Breast epithelium (tissue), 4 donors: ENCODE measurements around the gene ATAD3B. TPM values are rescaled to one million over a fixed set of nuclear protein-coding genes. Genes with fewer than 3 reads are reported as not detected.
"Not testable (repeated sequence)": the region's sequence is repeated elsewhere in the genome, so short reads cannot be mapped to it uniquely, and the experiment has no call there.

Source experiments
- DNase-seq, 2 donors: peaks; one replicate each; pipeline ENCODE4 v3.0.0-alpha.2; 2019; ENCODE audit warnings: low spot score in 2 of 2
- H3K27ac ChIP-seq, 2 donors: fragments of 200-600 bp; sonication (generic) in 1 of 2; one replicate each; pipeline ENCODE4 v1.5.1; 2016 to 2019; ENCODE audit warnings: mild to moderate bottlenecking in 1 of 2
- H3K27me3 ChIP-seq, 2 donors: fragments of 200-600 bp; sonication (generic) in 1 of 2; one replicate each; pipeline versions ENCODE4 v1.5.1 to v1.6.0; 2017 to 2019; ENCODE audit warnings: control low read depth in 1 of 2, mild to moderate bottlenecking in 1 of 2
- H3K36me3 ChIP-seq: fragments of 200-600 bp; one replicate; pipeline ENCODE4 v1.5.1; 2019
- H3K4me1 ChIP-seq, 2 donors: fragments of 200-600 bp; sonication (generic); one replicate each; pipeline ENCODE4 v1.5.1; 2016 to 2019; ENCODE audit warnings: control low read depth in 1 of 2
- H3K4me3 ChIP-seq, 3 donors: fragments of 200-600 bp; sonication (generic); 1 replicate in 2 of 3; 2 replicates in 1 of 3; pipeline ENCODE4 v1.5.1; 2016 to 2019; ENCODE audit warnings: mild to moderate bottlenecking in 3 of 3, moderate library complexity in 2 of 3
- H3K9me3 ChIP-seq, 2 donors: fragments of 200-600 bp; sonication (generic) in 1 of 2; one replicate each; pipeline ENCODE4 v1.5.1; 2016 to 2019; ENCODE audit warnings: control low read depth in 1 of 2
- POLR2A ChIP-seq: fragments of 450-650 bp; IDR thresholded peaks from one replicate; pipeline ENCODE4 v1.6.1; 2016; ENCODE audit warnings: antibody characterized with exemption, mild to moderate bottlenecking, moderate library complexity
- POLR2AphosphoS5 ChIP-seq, 3 donors: sonication (generic); formaldehyde crosslinking; IDR thresholded peaks; one replicate each; pipeline ENCODE4 v1.6.1; 2017; ENCODE audit warnings: antibody characterized with exemption in 3 of 3
- intact Hi-C: fragments of 100-400 bp; cut with DNase I; formaldehyde crosslinking; loops from one replicate; pipeline ENCODE4 v1.15.1; 2023; ENCODE audit warnings: low total_unique reads
- total RNA-seq, 3 donors: library from RNA; depleted of rRNA; stranded (reverse); fragments of >200 nt; gene quantifications; one replicate each; pipeline ENCODE4 v1.1.0, GENCODE V29; 2016
- TF ChIP-seq, protein P1 (sequence below), 3 donors: fragments of 450-650 bp; IDR thresholded peaks; one replicate each; pipeline ENCODE4 v1.5.1; 2016 to 2017; ENCODE audit warnings: antibody characterized with exemption in 3 of 3, mild to moderate bottlenecking in 3 of 3, moderate library complexity in 3 of 3

The ATAD3B gene
- total RNA-seq, 3 donors from 2014 or later, result 9.9 to 22.9 (median 22.4) TPM

DNA sequence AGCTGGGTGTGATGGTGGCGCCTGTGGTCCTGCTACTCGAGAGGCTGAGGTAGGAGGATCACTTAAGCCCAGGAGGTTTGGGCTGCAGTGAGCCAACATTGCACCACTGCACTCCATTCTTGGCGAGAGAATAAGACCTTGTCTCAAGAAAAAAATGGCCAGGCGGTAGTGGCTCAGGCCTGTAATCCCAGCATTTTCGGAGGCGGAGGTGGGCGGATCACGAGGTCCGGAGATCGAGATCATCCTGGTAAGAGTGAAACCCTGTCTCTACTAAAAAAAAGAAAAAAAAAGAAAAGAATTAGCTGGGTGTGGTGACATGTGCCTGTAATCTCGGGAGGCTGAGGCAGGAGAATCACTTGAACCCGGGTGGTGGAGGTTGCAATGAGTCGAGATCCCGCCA, 11.3 kb downstream of the ATAD3B start:
- Histone ChIP-seq H3K4me1 (no peaks in the 10 kb centered on the region), H3K36me3 (no peaks in the 10 kb centered on the region), H3K27ac (no peak overlapping the region), H3K27me3 (no peaks in the 10 kb centered on the region), H3K4me3 (no peak overlapping the region), H3K9me3 (no peaks in the 10 kb centered on the region)
- intact Hi-C loops, result loop anchor here (10.0 kb wide), 1 partner anchor 458 kb away; the partner anchor contains the start of gene AGRN
- TF ChIP-seq POLR2A (no peak), POLR2AphosphoS5 (IDR thresholded peaks at IDR 0.05) (no peak)
- TF ChIP-seq, protein P1, sequence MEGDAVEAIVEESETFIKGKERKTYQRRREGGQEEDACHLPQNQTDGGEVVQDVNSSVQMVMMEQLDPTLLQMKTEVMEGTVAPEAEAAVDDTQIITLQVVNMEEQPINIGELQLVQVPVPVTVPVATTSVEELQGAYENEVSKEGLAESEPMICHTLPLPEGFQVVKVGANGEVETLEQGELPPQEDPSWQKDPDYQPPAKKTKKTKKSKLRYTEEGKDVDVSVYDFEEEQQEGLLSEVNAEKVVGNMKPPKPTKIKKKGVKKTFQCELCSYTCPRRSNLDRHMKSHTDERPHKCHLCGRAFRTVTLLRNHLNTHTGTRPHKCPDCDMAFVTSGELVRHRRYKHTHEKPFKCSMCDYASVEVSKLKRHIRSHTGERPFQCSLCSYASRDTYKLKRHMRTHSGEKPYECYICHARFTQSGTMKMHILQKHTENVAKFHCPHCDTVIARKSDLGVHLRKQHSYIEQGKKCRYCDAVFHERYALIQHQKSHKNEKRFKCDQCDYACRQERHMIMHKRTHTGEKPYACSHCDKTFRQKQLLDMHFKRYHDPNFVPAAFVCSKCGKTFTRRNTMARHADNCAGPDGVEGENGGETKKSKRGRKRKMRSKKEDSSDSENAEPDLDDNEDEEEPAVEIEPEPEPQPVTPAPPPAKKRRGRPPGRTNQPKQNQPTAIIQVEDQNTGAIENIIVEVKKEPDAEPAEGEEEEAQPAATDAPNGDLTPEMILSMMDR (IDR thresholded peaks at IDR 0.05), result no peak
- no peak for DNase-seq

DNA sequence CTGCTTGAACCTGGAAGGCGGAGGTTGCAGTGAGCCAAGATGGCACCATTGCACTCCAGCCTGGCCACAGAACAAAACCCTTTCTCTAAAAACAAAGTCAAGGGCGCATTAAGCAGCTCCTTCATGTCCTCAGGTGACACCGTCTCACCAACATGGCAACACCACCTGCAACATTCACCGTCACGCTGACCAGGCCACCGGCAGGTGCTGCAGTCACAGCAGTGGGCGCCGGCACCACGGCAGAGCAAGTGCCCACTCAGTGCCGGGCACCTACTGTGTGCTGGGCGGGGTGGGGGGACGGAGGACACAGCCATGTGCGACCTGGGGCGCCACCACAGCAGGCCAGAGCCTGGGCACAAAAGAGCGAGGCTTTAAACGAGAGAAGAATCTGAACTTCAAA, 12.1 kb downstream of the ATAD3B start:
- intact Hi-C loops, result loop anchor here (10.0 kb wide), 1 partner anchor 459 kb away; the partner anchor contains the start of gene AGRN
- Histone ChIP-seq H3K27me3 (no peaks in the 10 kb centered on the region), H3K27ac (no peak overlapping the region), H3K9me3 (no peaks in the 10 kb centered on the region), H3K4me3 (no peak overlapping the region), H3K4me1 (no peaks in the 10 kb centered on the region), H3K36me3 (no peaks in the 10 kb centered on the region)
- no peak for DNase-seq
- TF ChIP-seq, protein P1 (IDR thresholded peaks at IDR 0.05), result no peak
- no peak for TF ChIP-seq POLR2A
- no peak for TF ChIP-seq POLR2AphosphoS5 (IDR thresholded peaks at IDR 0.05)

DNA sequence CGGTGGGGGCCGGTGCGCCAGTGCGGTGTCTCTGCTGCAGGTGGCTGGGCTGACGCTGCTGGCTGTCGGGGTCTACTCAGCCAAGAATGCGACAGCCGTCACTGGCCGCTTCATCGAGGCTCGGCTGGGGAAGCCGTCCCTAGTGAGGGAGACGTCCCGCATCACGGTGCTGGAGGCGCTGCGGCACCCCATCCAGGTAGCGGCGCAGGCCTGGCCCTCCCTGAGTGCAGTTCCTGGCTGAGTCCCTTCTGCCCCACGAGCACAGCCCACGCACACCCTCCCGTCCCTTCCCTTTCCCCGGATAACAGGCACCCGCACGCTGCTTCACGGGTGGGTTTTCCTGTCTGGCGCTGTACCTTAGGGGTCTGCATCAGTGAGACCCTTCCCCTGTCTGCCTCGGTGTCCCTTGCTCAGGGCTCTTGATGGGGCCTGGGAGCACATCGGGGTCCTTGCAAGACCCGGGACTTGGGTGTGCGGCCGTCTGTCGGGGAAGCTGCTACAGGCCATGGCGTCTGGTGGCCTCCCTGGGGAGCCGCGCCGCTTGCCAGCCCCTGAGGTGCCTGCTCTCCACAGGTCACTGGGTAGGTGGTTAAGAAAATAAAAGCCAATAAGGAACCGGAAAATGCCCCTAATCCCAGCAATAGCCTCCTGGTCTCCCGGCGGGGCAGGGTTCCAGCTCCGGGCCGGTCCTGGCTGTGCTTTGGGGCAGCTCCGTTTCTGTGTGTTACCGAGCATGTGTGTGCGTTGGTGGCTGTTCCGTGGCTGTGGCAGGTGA, 13.6 kb downstream of the ATAD3B start:
- not testable (repeated sequence) for H3K36me3 ChIP-seq

DNA sequence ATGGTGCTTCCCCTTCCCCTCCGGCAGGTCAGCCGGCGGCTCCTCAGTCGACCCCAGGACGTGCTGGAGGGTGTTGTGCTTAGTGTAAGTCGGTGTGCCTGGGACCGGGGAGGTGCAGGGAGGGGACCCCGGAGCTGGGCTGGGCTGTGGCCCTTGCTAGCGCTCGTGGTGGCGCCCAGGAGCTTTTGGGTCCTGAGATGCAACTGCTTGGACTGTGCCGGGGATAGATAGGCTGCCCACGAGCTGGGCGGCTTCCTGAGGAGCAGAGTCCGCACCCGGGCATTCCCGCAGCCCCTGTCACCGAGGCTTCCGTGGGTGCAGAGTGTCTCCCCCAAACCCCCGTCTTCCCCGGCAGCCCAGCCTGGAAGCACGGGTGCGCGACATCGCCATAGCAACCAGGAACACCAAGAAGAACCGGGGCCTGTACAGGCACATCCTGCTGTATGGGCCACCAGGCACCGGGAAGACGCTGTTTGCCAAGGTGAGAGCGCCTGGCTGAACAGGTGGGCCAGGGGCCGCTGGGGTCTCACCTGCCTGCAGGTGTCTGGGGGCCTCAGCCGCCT, 14.3 kb downstream of the ATAD3B start:
- not testable (repeated sequence) for DNase-seq, H3K36me3 ChIP-seq
- intact Hi-C loops, result loop anchor here (10.0 kb wide), 1 partner anchor 461 kb away; the partner anchor contains the start of gene AGRN

More for the DNA sequence above, 13.6 kb downstream of the ATAD3B start:
- H3K4me1 ChIP-seq, DNase-seq, H3K27me3 ChIP-seq, H3K27ac ChIP-seq, H3K9me3 ChIP-seq, H3K4me3 ChIP-seq: not testable (repeated sequence)
- intact Hi-C loops, result loop anchor here (10.0 kb wide), 1 partner anchor 460 kb away; the partner anchor contains the start of gene AGRN

DNA sequence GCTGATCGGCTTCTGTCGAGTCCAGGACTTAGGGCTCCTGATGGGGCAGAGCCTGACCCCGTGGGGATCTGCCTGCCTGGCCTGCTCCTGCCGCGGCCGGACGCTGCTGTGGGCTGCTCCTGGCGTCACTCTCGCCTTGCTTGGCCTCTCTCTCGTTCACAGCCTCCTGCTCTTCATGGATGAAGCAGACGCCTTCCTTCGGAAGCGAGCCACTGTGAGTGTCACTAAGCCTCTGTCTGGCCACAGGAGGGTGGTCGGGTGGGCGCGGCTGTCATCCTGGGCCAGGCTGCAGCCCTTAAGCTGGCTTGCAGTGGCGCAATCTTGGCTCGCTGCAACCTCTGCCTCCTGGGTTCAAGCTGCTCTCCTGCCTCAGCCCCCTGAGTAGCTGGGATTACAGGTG, 16.1 kb downstream of the ATAD3B start:
- Histone ChIP-seq H3K9me3 (no peaks in the 10 kb centered on the region), H3K4me1 (no peaks in the 10 kb centered on the region), H3K27ac (no peak overlapping the region), H3K36me3 (no peaks in the 10 kb centered on the region), H3K27me3 (no peaks in the 10 kb centered on the region), H3K4me3 (no peak overlapping the region)
- intact Hi-C loops, result loop anchor here (10.0 kb wide), 1 partner anchor 463 kb away; the partner anchor contains the start of gene AGRN
- no peak for DNase-seq
- TF ChIP-seq POLR2A (no peak), POLR2AphosphoS5 (IDR thresholded peaks at IDR 0.05) (no peak)
- TF ChIP-seq, protein P1 (IDR thresholded peaks at IDR 0.05), result no peak

More for the DNA sequence above, 14.3 kb downstream of the ATAD3B start:
- not testable (repeated sequence) for H3K4me3 ChIP-seq, H3K27ac ChIP-seq, H3K27me3 ChIP-seq, H3K9me3 ChIP-seq, H3K4me1 ChIP-seq

DNA sequence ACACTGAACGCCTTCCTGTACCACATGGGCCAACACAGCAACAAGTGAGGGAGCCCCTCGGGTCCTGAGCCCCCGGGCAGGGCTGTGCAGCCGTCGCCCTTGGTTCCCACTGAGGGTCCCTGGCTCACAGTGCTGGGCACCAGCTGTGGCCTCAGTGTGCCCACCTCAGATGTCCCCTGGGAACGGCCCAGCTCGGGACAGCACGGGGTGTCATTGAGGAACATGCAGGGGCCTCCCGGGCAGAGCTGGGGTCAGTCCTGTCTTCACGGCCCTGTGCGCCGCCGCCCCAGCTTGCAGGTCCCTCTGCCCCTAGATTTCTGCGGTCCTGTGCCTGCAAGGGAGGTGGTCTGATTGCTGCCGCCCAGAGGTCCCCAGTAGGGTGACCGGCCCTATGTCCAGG, 17.7 kb downstream of the ATAD3B start:
- no peaks in the 10 kb centered on the region for H3K27me3 ChIP-seq
- no peaks in the 10 kb centered on the region for H3K4me1 ChIP-seq
- no peak overlapping the region for H3K27ac ChIP-seq
- DNase-seq, result no peak
- peaks cover 8 to 10% of the 10 kb centered on the region in 2 donors for H3K9me3 ChIP-seq
- no peaks in the 10 kb centered on the region for H3K36me3 ChIP-seq
- no peak overlapping the region for H3K4me3 ChIP-seq
- TF ChIP-seq POLR2AphosphoS5 (IDR thresholded peaks at IDR 0.05), result no peak
- TF ChIP-seq, protein P1 (IDR thresholded peaks at IDR 0.05), result no peak
- TF ChIP-seq POLR2A, result no peak
- intact Hi-C loops, result loop anchor here (10.0 kb wide), 1 partner anchor 464 kb away; the partner anchor contains the start of gene AGRN
